Spleen (tissue), 7 donors: ENCODE measurements around the gene NHLH2.

ENCODE experiments used
- CTCF ChIP-seq, 11 experiments: fragments of 200-600 bp in 7 of 11; fragments of 450-650 bp in 4 of 11; sonication (generic) in 4 of 11; IDR thresholded peaks in 8 of 11; conservative IDR thresholded peaks in 3 of 11; 1 replicate in 7 of 11; 2 replicates in 4 of 11; pipeline versions ENCODE4 v1.4.0 to v1.8.0; 2016 to 2021; ENCODE audit warnings: antibody characterized with exemption in 11 of 11, inconsistent platforms in 4 of 11, mild to moderate bottlenecking in 1 of 11
- POLR2A ChIP-seq, 3 donors: fragments of 450-650 bp; IDR thresholded peaks; one replicate each; pipeline ENCODE4 v1.5.1; 2017; ENCODE audit warnings: antibody characterized with exemption in 3 of 3, mild to moderate bottlenecking in 1 of 3
- donor health status: DM: no; HTN: no; CAD: no; lungs with moderate emphysema.
- donor health status: DM: no; HTN: no; CAD: no.
- donor health status: DM: no; HTN: no; CAD: no.

DNA sequence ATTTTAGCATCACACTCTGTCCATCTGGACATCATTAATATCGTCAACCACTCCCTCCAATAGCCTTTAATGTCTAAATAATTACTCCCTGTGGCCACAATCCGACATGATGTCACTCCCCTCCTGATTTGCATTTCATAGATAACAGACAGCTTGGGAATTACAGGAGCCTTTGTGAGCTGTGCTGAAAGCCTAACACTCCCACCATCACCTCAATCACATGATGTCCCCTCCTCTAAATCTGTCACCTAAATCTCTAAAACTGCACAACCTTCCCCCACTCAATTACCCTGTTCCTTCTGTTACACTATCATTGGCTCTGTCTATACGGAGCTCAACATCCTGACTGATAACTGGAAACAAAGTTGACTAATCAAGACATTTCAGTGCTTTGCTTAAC, 14.3 kb downstream of the NHLH2 start:
- TF ChIP-seq CTCF (IDR thresholded peaks at IDR 0.05 in 8 of 11, conservative IDR thresholded peaks at IDR 0.05 in 3 of 11) (no peak), POLR2A (IDR thresholded peaks at IDR 0.05) (no peak)
